Endothelial cell of umbilical vein (primary cell): ENCODE results near the gene NCAN.

Source experiments
- CTCF ChIP-seq, 2 donors: IDR thresholded peaks; 1 replicate in 1 of 2; 2 replicates in 1 of 2; pipeline ENCODE4 v1.5.1; 2011; ENCODE audit warnings: low read length in 2 of 2, mild to moderate bottlenecking in 2 of 2, moderate library complexity in 2 of 2, control low read depth in 1 of 2, inconsistent platforms in 1 of 2, low read depth in 1 of 2; ENCODE audit not compliant: insufficient read depth in 1 of 2; ENCODE audit errors: extremely low read depth in 1 of 2
- EZH2 ChIP-seq: IDR thresholded peaks from 2 replicates; pipeline ENCODE4 v1.6.1; 2012; ENCODE audit warnings: borderline replicate concordance, low read depth, mild to moderate bottlenecking, moderate library complexity, low read length, inconsistent platforms; ENCODE audit not compliant: severe bottlenecking
- FOS ChIP-seq: IDR thresholded peaks from 2 replicates; pipeline ENCODE4 v1.6.1; 2011; ENCODE audit warnings: mild to moderate bottlenecking, low read length, moderate library complexity, borderline replicate concordance; ENCODE audit not compliant: insufficient read depth
- GATA2 ChIP-seq: IDR thresholded peaks from 2 replicates; pipeline ENCODE4 v1.7.0; 2011; ENCODE audit warnings: low read depth, mild to moderate bottlenecking, moderate library complexity, mixed read lengths, low read length; ENCODE audit not compliant: insufficient read length, insufficient read depth
- JUN ChIP-seq: IDR thresholded peaks from 2 replicates; pipeline ENCODE4 v1.6.1; 2011; ENCODE audit warnings: borderline replicate concordance, low read depth; ENCODE audit not compliant: insufficient read length, insufficient read depth
- MAX ChIP-seq: IDR thresholded peaks from 2 replicates; pipeline ENCODE4 v1.6.1; 2011; ENCODE audit not compliant: insufficient read depth, insufficient read length
- MYC ChIP-seq: IDR thresholded peaks from one replicate; pipeline ENCODE4 v1.6.1; 2011; ENCODE audit warnings: mild to moderate bottlenecking, low read depth, low read length
- POLR2A ChIP-seq: IDR thresholded peaks from 2 replicates; pipeline ENCODE4 v1.6.1; 2012; ENCODE audit warnings: low read depth, mild to moderate bottlenecking, control low read depth, low read length
- POLR2AphosphoS5 ChIP-seq: IDR thresholded peaks from 2 replicates; pipeline ENCODE4 v1.6.1; 2012; ENCODE audit warnings: low read depth, mild to moderate bottlenecking, control low read depth, low read length, moderate library complexity; ENCODE audit not compliant: insufficient read depth

GRCh38 chr19:19185853-19186740 is 25.7 kb upstream of the NCAN start:
- TF ChIP-seq POLR2AphosphoS5, result no peak
- TF ChIP-seq CTCF (IDR thresholded peaks at IDR 0.05; ENCODE audit: extremely low read depth in 1 of 2, insufficient read depth in 1 of 2, low read depth in 1 of 2, low read length in 2 of 2), result peak; percentile 71 to 80
- no peak for TF ChIP-seq EZH2
- no peak for TF ChIP-seq JUN
- no peak for TF ChIP-seq POLR2A
- no peak for TF ChIP-seq MYC
- TF ChIP-seq MAX, result no peak
- TF ChIP-seq FOS, result no peak
- TF ChIP-seq GATA2, result no peak
